Activated CD8-positive, alpha-beta T cell treated with anti-CD3 and anti-CD28 coated beads, Interleukin-2, amount 10 ng/mL, durations not matched to agents 7 days and 5 days (primary cell): Measurements from ENCODE around the gene NOTUM. TPM values are rescaled to one million over a fixed set of nuclear protein-coding genes. Genes with fewer than 3 reads are reported as not detected.

Source experiments
- ATAC-seq: fragments of 150-1000 bp; cut with Tn5 transposase; one replicate; pipeline ENCODE4 v1.10.0; 2021; ENCODE audit warnings: moderate library complexity
- CTCF ChIA-PET: fragments of 350-600 bp; sonication (Branson Sonifier 250); formaldehyde crosslinking; loops from one replicate; lab custom pipeline; 2021; ENCODE audit warnings: antibody characterized with exemption; lab: Charles Lee
- POLR2A ChIA-PET: fragments of 350-600 bp; sonication (Branson Sonifier 250); formaldehyde crosslinking; loops from one replicate; lab custom pipeline; 2021; ENCODE audit warnings: antibody characterized with exemption; lab: Charles Lee
- DNase-seq: peaks from one replicate; pipeline ENCODE4 v3.0.0-alpha.2; 2020
- H3K27ac Mint-ChIP-seq: one replicate; pipeline ENCODE4 v1.8.0; 2021; ENCODE audit warnings: mild to moderate bottlenecking, mixed read lengths
- H3K27me3 Mint-ChIP-seq: one replicate; pipeline ENCODE4 v1.8.0; 2021; ENCODE audit warnings: low read depth, mixed read lengths
- H3K36me3 Mint-ChIP-seq: one replicate; pipeline ENCODE4 v1.8.0; 2021; ENCODE audit warnings: low read depth, mixed read lengths
- H3K4me1 Mint-ChIP-seq: one replicate; pipeline ENCODE4 v1.8.0; 2021; ENCODE audit warnings: low read depth, mixed read lengths
- H3K4me3 Mint-ChIP-seq: one replicate; pipeline ENCODE4 v1.8.0; 2021; ENCODE audit warnings: mild to moderate bottlenecking, mixed read lengths
- H3K9me3 Mint-ChIP-seq: one replicate; pipeline ENCODE4 v1.8.0; 2022; ENCODE audit warnings: mixed read lengths; ENCODE audit not compliant: insufficient read depth
- total RNA-seq, 2 experiments: library from RNA; stranded (reverse); gene quantifications; one replicate each; pipeline ENCODE4 v1.2.3, GENCODE V29; 2021

NOTUM gene
- total RNA-seq, 2 experiments from 2014 or later = 0.29 to 0.42 TPM

- ChIA-PET CTCF (interaction anchor here (0.9 to 2.9 kb wide), 9 partner anchors 8 to 93 kb away, joined by 3 to 13 read pairs (median 5); partner anchors contain the start of genes ARHGDIA and PYCR1), POLR2A (interaction anchor here (0.7 to 3.0 kb wide), 2 partner anchors 12 to 14 kb away, joined by 3 to 19 read pairs; no protein-coding TSS in a partner anchor)
- DNase-seq = no peak
- H3K4me3 Mint-ChIP-seq = peak overlapping the region; percentile 54
- no peaks in the 10 kb centered on the region for H3K27me3 Mint-ChIP-seq
- peaks cover 30% of the 10 kb centered on the region for H3K4me1 Mint-ChIP-seq
- H3K36me3 Mint-ChIP-seq = no peaks in the 10 kb centered on the region
- H3K27ac Mint-ChIP-seq = no peak overlapping the region
- no peaks in the 10 kb centered on the region for H3K9me3 Mint-ChIP-seq
- ATAC-seq = no peak
These were observed 32.3 kb downstream of the NOTUM start for GRCh38 chr17:81928544-81929252.

DNA sequence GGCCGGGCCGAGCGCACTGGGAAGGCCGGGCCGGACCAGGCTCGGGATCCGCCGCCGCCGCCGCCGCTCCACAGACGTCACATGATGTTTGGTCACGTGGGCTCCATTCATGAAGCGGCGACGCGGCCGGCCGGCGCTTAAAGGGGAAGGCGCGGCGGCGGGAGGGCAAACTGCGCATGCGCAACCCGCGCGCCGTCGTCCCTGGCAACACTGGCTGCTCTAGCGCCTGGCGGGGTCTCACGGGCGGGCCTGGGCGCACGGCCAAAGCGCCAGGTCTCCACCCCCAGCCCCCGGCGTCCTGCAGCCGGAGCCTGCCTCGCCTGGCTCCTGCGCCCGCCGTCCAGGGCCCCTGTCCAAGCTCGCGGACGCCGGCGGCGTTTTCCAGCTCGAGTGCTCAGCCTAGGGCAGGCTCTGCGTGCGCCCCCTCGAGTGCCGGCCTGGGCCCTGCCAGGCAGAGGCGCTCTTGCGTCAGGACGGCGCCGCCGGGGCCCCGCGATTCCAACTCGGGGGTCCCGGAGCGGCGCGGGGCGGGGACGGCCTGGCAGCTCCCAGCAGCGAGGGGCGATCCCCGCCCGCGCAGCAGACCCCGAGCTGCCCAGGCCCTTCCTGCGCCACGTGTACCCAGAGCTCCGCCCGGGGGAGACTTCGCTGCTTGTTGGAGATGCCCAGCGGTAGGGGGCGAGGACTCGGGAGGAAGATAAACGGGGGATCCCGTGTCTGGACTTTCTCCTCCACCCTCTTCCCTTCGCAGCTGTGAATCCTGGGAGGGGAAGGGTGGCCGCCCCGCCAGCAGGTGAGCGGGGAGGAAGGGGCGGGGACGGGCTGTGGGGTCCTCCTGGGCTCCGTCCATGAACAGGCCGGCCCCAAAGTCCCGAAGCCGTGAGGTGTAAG lies 33.1 kb downstream of the NOTUM start, which contains the start of gene MAFG:
TSS of gene MAFG (minus strand) at position 83 of the 891 bp plus-strand sequence. CDS start 4,550 bp downstream, outside the sequence.
- H3K27ac Mint-ChIP-seq = peak within 1 kb of the TSS; percentile 86

GRCh38 chr17:81927152-81927652 lies 33.8 kb downstream of the NOTUM start:
- peaks cover 27% of the 10 kb centered on the region for H3K4me1 Mint-ChIP-seq
- ChIA-PET CTCF (interaction anchor here (1.2 to 2.9 kb wide), 7 partner anchors 10 to 279 kb away, joined by 3 to 13 read pairs (median 5); partner anchors contain the start of gene ARHGDIA), POLR2A (interaction anchor here (1.2 to 3.0 kb wide), 6 partner anchors 10 to 265 kb away, joined by 3 to 19 read pairs (median 4); partner anchors contain the start of gene MRPL12)
- H3K36me3 Mint-ChIP-seq = no peaks in the 10 kb centered on the region
- no peaks in the 10 kb centered on the region for H3K9me3 Mint-ChIP-seq
- peak overlapping the region; percentile 46 for H3K4me3 Mint-ChIP-seq
- H3K27me3 Mint-ChIP-seq = no peaks in the 10 kb centered on the region
- DNase-seq = no peak
- peak; percentile 10 for ATAC-seq
- peak overlapping the region; percentile 39 for H3K27ac Mint-ChIP-seq

More for the DNA sequence above, 33.1 kb downstream of the NOTUM start, which contains the start of gene MAFG:
- Mint-ChIP-seq H3K4me1 (peaks cover 27% of the 10 kb centered on the region), H3K4me3 (peak within 1 kb of the TSS; percentile 85), H3K27me3 (no peaks in the 10 kb centered on the region), H3K9me3 (no peaks in the 10 kb centered on the region), H3K36me3 (no peaks in the 10 kb centered on the region)
- CTCF ChIA-PET = interaction anchor here (0.9 to 2.9 kb wide), 9 partner anchors 9 to 94 kb away, joined by 3 to 13 read pairs (median 5); partner anchors contain the start of genes ARHGDIA and PYCR1
- DNase-seq = peak; percentile 92
- peak; percentile 76 for ATAC-seq
- POLR2A ChIA-PET = interaction anchor here (1.2 to 3.0 kb wide), 6 partner anchors 11 to 265 kb away, joined by 3 to 19 read pairs (median 4); partner anchors contain the start of gene MRPL12

DNA sequence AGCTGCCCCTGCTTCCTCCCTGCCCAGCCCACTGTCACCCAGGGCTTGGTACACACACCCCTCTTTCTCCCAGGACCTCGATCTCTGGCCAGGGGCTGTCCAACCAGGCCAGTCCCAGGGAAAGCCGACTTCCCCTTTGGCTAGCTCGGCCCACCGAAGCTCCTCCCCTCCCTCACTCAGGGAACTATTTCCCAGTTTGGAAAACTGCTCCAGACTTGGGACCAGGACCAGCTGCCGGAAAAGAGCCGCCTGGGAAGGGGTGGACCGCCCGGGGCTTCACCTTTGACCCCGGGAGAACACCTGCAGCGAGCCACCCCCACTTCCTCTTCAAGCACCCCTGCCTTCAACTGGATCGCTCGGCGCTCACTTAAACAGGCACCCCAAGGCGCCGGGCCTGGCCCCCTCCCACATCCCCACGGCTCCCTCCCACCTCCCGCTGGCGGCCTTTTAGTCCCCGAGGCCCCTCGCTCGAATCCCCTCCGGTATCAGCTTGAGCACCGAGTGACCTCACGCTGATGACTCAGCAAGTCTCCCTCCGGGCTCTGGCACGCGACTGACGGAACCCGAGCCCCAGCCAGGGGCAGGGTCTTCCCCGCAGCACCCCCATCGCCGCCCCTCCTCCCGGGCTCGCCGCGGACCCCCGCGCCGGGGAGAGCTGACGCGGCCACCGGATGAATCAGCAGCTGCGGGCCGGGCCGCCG lies 34.4 kb downstream of the NOTUM start:
- peaks cover 27% of the 10 kb centered on the region for H3K4me1 Mint-ChIP-seq
- H3K9me3 Mint-ChIP-seq = no peaks in the 10 kb centered on the region
- ATAC-seq (peak; percentile 13), DNase-seq (peak; percentile 65)
- no peaks in the 10 kb centered on the region for H3K27me3 Mint-ChIP-seq
- POLR2A ChIA-PET = interaction anchor here (0.8 to 3.0 kb wide), 6 partner anchors 10 to 223 kb away, joined by 3 to 19 read pairs (median 3); partner anchors contain the start of genes ASPSCR1 and MRPL12
- peak overlapping the region; percentile 85 for H3K4me3 Mint-ChIP-seq
- CTCF ChIA-PET = interaction anchor here (1.0 to 2.9 kb wide), 6 partner anchors 33 to 279 kb away, joined by 3 to 13 read pairs (median 6); no protein-coding TSS in a partner anchor
- H3K36me3 Mint-ChIP-seq = no peaks in the 10 kb centered on the region
- peak overlapping the region; percentile 86 for H3K27ac Mint-ChIP-seq

DNA sequence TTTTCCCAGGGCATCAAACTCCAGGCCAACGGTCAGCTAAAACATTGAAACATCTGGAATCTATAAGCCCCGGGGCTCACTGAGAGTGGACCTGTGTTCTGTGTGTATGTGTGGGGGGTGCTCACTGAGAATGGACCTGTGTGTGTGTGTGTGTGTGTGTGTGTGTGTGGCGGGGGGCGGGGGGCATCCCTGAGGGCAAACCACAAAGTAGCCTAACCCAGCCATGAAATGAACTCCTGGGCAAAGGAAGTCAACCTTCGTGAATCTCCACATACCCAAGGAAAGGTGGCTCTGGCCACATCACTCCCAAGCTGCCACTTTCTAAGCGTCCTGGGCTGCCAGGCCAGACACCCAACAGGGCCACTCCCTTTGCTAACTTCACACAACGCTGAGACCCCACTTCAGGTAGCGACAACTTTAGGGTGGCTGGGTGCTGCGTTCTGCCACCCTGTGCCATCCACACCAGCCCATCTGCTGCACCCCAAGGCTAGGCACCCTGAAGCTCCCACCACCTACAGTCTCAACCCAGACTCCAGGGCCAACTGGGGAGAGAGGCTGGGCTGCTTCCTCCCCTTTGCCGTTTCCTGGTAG lies 35.0 kb downstream of the NOTUM start:
- ChIA-PET POLR2A (interaction anchor here (0.8 to 3.0 kb wide), 4 partner anchors 9 to 51 kb away, joined by 3 to 19 read pairs (median 5); partner anchors contain the start of gene ASPSCR1), CTCF (interaction anchor here (1.0 to 2.9 kb wide), 5 partner anchors 33 to 280 kb away, joined by 3 to 13 read pairs (median 5); no protein-coding TSS in a partner anchor)
- Mint-ChIP-seq H3K4me1 (peaks cover 26% of the 10 kb centered on the region), H3K27ac (peak overlapping the region; percentile 86), H3K36me3 (peaks cover 3% of the 10 kb centered on the region), H3K9me3 (no peaks in the 10 kb centered on the region), H3K4me3 (peak overlapping the region; percentile 85), H3K27me3 (no peaks in the 10 kb centered on the region)
- DNase-seq (no peak), ATAC-seq (peak; percentile 8)

DNA sequence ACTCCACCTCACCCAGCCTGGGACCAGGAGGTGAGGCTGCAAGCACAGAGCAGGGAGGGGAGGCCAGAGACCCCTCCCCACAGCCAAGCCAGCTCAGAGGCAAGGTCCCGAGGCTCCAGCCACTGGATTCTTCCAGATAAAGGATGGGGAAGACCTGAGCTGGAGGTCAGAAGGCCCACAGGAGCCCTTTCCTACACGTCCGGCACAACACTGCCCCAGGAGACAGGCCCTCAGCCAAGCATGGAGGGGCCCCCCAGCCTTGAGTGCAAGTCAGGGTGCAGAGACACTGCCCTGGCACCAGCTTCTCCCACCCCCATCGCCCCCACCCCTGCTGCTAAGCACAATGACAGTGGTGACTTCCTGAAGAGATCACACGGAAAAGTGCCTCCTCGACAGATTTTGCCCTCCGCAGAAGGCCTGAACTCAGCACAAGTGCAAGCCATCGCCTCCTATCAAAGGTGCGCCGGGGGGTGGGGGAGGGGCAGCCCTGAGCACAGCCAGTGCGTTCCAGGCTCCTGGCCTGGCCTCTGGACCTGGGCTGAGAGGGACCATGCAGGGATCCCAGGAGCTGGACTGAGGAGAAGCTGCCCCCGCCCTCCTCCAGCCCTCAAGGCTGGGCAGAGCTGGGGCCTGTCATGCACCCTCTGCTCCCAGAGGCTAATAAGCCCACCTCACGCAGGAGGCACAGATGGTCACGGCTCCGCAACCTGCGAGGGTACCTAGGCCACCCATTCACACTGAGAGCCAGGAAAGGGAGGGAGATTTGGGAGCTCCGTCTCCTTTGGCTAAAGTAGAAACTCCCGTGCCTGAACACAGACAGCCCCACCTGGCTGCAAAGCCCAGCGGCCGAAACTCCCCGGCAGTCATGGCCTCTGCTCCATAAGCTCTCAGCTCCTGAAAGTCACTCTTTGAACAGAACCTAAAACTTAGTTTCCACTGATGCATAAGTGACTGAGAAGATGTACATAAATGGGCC lies 36.1 kb downstream of the NOTUM start:
- Mint-ChIP-seq H3K4me1 (peaks cover 26% of the 10 kb centered on the region), H3K9me3 (no peaks in the 10 kb centered on the region), H3K27ac (no peak overlapping the region), H3K36me3 (peaks cover 3% of the 10 kb centered on the region), H3K27me3 (no peaks in the 10 kb centered on the region), H3K4me3 (peak overlapping the region; percentile 85)
- ATAC-seq = no peak
- POLR2A ChIA-PET = interaction anchor here (0.8 to 1.0 kb wide), 3 partner anchors 33 to 221 kb away, joined by 3 to 5 read pairs (median 3); partner anchors contain the start of gene MRPL12
- no peak for DNase-seq
- CTCF ChIA-PET = interaction anchor here (1.7 kb wide), 1 partner anchor 55 kb away, joined by 8 read pairs; no protein-coding TSS in a partner anchor

DNA sequence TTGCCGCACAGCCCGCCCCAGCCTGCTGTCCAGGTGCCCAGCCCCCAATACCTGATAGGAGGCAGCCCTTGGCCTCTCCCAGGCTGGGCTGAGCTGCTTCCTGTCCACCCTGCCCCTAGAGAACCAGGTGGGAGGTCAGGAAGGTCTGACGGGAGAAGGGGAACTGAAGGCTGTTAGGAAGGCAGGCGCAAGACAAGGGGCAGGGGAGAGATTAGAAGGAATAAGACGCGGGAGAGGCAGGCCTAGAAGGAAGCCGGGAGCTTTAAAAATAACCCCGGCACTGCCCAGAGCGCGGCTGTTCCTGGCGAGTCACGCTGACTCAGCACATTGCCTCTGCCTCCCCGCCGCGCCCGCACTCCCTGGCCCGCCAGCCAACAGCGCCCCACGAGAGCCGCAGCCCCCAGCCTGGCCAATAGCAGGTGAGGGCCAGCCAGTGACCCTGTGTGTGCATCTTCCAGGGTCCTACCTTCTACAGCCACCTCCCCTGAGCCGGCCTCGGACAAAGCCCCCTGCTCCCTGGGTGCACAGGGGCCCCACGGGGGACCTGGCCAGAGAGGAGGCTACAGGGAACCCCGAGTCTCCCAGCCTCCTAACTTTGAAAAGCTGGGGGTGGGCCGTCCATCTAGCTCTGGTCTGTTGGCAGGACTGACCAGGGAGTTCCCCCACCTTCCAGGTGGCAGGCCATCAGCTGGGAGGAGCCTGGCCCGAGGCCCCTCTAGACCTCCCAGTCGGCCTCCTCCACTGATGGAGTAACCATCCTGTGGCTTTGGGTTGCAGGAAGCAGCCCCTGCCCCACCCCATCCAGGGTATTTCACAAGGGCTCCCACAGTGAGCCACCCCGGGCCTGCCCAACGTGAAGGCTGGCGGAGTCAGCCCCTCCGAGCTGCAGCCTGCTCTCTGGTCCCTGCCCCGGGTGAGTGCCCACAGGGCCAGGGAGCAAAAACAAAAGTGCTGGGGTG lies 37.4 kb downstream of the NOTUM start:
- H3K27ac Mint-ChIP-seq = no peak overlapping the region
- H3K36me3 Mint-ChIP-seq = peaks cover 9% of the 10 kb centered on the region
- H3K9me3 Mint-ChIP-seq = no peaks in the 10 kb centered on the region
- CTCF ChIA-PET = interaction anchor here (1.3 kb wide), 1 partner anchor 36 kb away, joined by 3 read pairs; no protein-coding TSS in a partner anchor
- H3K27me3 Mint-ChIP-seq = no peaks in the 10 kb centered on the region
- DNase-seq (no peak), ATAC-seq (no peak)
- H3K4me3 Mint-ChIP-seq = no peak overlapping the region
- peaks cover 28% of the 10 kb centered on the region for H3K4me1 Mint-ChIP-seq
- POLR2A ChIA-PET = interaction anchor here (0.8 to 0.9 kb wide), 2 partner anchors 53 to 54 kb away, joined by 3 read pairs; no protein-coding TSS in a partner anchor

- Mint-ChIP-seq H3K9me3 (no peaks in the 10 kb centered on the region), H3K4me1 (peaks cover 34% of the 10 kb centered on the region), H3K27ac (no peak overlapping the region), H3K27me3 (no peaks in the 10 kb centered on the region), H3K36me3 (peaks cover 9% of the 10 kb centered on the region), H3K4me3 (no peak overlapping the region)
- ATAC-seq (no peak), DNase-seq (no peak)
- POLR2A ChIA-PET = interaction anchor here (0.8 kb wide), 1 partner anchor 52 kb away, joined by 3 read pairs; no protein-coding TSS in a partner anchor
- CTCF ChIA-PET = interaction anchor here (1.3 kb wide), 1 partner anchor 37 kb away, joined by 3 read pairs; no protein-coding TSS in a partner anchor
These were observed 38.3 kb downstream of the NOTUM start for GRCh38 chr17:81922566-81923301.
